Measurements from ENCODE around the gene OBSCN. TPM values are rescaled to one million over a fixed set of nuclear protein-coding genes. Genes with fewer than 3 reads are reported as not detected.

The OBSCN gene
- total RNA-seq, 1 donor from 2014 or later, result 16.9 TPM

DNA sequence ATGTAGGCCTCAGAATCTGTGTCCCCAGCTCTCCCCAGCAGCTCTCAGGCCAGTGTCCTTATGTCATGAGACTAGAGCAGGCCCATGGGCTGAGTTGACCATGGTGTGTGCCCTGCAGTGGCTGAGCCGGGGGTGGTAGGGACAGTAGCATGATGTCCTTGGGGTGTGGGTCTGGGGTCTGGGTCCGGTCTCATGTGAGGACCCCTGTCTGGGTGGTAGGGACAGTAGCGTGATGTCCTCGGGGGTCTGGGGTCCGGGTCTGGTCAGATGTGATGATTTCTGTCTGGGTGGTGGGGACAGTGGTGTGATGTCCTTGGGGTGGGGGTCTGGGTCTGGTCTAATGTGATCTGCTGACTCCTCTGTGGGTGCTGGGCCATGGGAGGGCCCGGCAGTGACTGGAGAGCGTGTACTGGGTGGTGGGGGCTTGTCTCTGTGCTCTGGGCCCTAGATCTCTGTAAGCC is 64.5 kb downstream of the OBSCN start:
- H3K4me3 Mint-ChIP-seq (ENCODE audit: unreplicated experiment), result peak overlapping the region; percentile 23
- H3K36me3 Mint-ChIP-seq (ENCODE audit: low read depth, unreplicated experiment), result peaks cover 5% of the 10 kb centered on the region
- H3K27me3 Mint-ChIP-seq (ENCODE audit: unreplicated experiment), result peaks cover 19% of the 10 kb centered on the region
- no peak overlapping the region for H3K27ac Mint-ChIP-seq (ENCODE audit: unreplicated experiment)
- H3K4me1 Mint-ChIP-seq (ENCODE audit: unreplicated experiment), result peaks cover 9% of the 10 kb centered on the region
- no peak for DNase-seq (ENCODE audit: low spot score)
- H3K9me3 Mint-ChIP-seq (ENCODE audit: unreplicated experiment), result no peaks in the 10 kb centered on the region
- TF ChIP-seq, protein P1, sequence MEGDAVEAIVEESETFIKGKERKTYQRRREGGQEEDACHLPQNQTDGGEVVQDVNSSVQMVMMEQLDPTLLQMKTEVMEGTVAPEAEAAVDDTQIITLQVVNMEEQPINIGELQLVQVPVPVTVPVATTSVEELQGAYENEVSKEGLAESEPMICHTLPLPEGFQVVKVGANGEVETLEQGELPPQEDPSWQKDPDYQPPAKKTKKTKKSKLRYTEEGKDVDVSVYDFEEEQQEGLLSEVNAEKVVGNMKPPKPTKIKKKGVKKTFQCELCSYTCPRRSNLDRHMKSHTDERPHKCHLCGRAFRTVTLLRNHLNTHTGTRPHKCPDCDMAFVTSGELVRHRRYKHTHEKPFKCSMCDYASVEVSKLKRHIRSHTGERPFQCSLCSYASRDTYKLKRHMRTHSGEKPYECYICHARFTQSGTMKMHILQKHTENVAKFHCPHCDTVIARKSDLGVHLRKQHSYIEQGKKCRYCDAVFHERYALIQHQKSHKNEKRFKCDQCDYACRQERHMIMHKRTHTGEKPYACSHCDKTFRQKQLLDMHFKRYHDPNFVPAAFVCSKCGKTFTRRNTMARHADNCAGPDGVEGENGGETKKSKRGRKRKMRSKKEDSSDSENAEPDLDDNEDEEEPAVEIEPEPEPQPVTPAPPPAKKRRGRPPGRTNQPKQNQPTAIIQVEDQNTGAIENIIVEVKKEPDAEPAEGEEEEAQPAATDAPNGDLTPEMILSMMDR (IDR thresholded peaks at IDR 0.05; ENCODE audit: unreplicated experiment), result no peak

DNA sequence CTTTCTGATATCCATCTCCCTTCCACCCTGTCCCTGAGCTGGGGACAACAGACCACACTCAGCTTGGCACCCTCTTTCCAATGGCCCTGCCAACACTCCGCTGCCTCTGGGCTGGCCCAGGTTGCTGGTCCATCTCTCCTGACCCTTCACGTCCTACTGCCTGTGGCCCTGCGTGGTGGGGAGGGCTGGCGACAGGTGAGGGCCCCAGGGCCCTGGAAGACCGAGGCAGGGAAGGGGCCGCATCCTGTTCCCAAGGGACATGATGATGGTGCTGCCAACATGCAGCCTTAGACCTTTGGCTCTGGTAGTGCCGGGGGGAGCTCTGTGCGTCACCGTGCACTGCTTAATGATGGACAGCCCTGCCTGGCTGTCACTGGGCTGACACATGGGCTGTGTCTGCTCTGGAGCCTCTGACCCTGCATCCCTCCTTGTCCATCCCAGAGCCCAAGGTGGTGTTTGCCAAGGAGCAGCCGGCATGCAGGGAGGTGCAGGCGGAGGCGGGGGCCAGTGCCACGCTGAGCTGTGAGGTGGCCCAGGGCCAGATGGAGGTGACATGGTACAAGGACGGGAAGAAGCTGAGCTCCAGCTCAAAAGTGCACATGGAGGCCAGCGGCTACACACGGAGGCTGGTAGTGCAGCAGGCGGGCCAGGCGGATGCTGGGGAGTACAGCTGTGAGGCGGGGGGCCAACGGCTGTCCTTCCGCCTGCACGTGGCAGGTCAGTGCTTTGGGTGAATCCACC is 65.2 kb downstream of the OBSCN start:
- TF ChIP-seq, protein P1 (IDR thresholded peaks at IDR 0.05; ENCODE audit: unreplicated experiment), result no peak
- H3K27ac Mint-ChIP-seq (ENCODE audit: unreplicated experiment), result no peak overlapping the region
- peaks cover 16% of the 10 kb centered on the region for H3K27me3 Mint-ChIP-seq (ENCODE audit: unreplicated experiment)
- DNase-seq (ENCODE audit: low spot score), result no peak
- no peaks in the 10 kb centered on the region for H3K9me3 Mint-ChIP-seq (ENCODE audit: unreplicated experiment)
- no peak overlapping the region for H3K4me3 Mint-ChIP-seq (ENCODE audit: unreplicated experiment)
- peaks cover 5% of the 10 kb centered on the region for H3K36me3 Mint-ChIP-seq (ENCODE audit: low read depth, unreplicated experiment)
- peaks cover 9% of the 10 kb centered on the region for H3K4me1 Mint-ChIP-seq (ENCODE audit: unreplicated experiment)

DNA sequence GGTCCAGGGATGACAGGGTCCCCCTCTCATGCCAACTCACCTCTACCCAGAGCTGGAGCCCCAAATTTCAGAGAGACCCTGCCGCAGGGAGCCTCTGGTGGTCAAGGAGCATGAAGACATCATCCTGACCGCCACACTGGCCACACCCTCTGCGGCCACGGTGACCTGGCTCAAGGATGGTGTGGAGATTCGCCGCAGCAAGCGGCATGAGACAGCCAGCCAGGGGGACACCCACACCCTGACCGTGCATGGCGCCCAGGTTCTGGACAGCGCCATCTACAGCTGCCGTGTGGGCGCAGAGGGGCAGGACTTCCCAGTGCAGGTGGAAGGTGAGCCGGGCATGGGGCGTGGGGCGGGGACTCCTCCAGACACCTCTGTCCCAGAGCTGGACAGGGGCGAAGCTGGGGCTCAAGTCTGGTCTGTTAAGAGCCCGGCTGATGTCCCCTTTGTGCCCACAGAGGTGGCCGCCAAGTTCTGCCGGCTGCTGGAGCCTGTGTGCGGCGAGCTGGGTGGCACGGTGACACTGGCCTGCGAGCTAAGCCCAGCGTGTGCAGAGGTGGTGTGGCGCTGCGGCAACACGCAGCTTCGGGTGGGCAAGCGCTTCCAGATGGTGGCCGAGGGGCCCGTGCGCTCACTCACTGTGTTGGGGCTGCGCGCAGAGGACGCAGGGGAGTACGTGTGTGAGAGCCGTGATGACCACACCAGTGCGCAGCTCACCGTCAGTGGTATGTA is 66.0 kb downstream of the OBSCN start:
- Mint-ChIP-seq H3K4me3 (ENCODE audit: unreplicated experiment) (no peak overlapping the region), H3K4me1 (ENCODE audit: unreplicated experiment) (peaks cover 9% of the 10 kb centered on the region), H3K27ac (ENCODE audit: unreplicated experiment) (no peak overlapping the region), H3K36me3 (ENCODE audit: low read depth, unreplicated experiment) (peaks cover 5% of the 10 kb centered on the region), H3K9me3 (ENCODE audit: unreplicated experiment) (no peaks in the 10 kb centered on the region), H3K27me3 (ENCODE audit: unreplicated experiment) (peaks cover 16% of the 10 kb centered on the region)
- DNase-seq (ENCODE audit: low spot score), result no peak
- TF ChIP-seq, protein P1 (IDR thresholded peaks at IDR 0.05; ENCODE audit: unreplicated experiment), result no peak

DNA sequence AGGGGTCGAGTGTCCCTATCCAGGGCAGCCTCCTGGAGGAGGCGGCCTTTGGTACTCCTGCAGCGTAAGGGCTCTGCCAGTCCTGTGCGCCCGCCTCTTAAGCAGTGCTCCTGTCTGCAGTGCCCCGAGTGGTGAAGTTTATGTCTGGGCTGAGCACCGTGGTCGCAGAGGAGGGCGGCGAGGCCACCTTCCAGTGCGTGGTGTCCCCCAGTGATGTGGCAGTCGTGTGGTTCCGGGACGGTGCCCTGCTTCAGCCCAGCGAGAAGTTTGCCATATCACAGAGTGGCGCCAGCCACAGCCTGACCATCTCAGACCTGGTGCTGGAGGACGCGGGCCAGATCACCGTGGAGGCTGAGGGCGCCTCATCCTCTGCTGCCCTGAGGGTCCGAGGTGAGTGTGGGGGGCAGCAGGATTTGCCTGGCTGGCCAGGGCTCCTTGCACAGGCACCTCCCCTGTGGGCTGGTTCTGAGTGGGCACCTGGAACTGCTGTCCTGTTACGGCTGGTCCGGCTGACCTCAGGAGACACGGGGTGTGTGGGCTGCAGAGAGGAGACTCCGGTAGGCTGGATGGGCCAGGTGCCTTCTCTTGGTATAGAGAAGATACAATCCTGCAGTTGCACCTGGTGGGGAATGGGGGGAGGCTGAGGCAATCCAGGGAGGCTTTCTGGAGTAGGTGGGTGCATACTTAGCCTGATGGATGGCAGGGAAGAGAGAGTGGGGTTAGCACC is 66.8 kb downstream of the OBSCN start:
- no peaks in the 10 kb centered on the region for H3K9me3 Mint-ChIP-seq (ENCODE audit: unreplicated experiment)
- H3K27me3 Mint-ChIP-seq (ENCODE audit: unreplicated experiment), result peaks cover 16% of the 10 kb centered on the region
- no peak for DNase-seq (ENCODE audit: low spot score)
- H3K4me3 Mint-ChIP-seq (ENCODE audit: unreplicated experiment), result peak overlapping the region; percentile 78
- H3K4me1 Mint-ChIP-seq (ENCODE audit: unreplicated experiment), result peaks cover 9% of the 10 kb centered on the region
- H3K36me3 Mint-ChIP-seq (ENCODE audit: low read depth, unreplicated experiment), result peaks cover 5% of the 10 kb centered on the region
- no peak overlapping the region for H3K27ac Mint-ChIP-seq (ENCODE audit: unreplicated experiment)
- TF ChIP-seq, protein P1 (IDR thresholded peaks at IDR 0.05; ENCODE audit: unreplicated experiment), result no peak
